ENCODE measurements around the gene DMRTB1. TPM values are rescaled to one million over a fixed set of nuclear protein-coding genes. Genes with fewer than 3 reads are reported as not detected.

Gene DMRTB1
- total RNA-seq, 6 donors from 2014 or later: not detected

- no peak overlapping the region for H3K27ac ChIP-seq
- no peaks in the 10 kb centered on the region for H3K9me3 ChIP-seq
- H3K27me3 ChIP-seq: no peaks in the 10 kb centered on the region
- no peak for DNase-seq
- no peak overlapping the region for H3K4me3 ChIP-seq
- no peak for ATAC-seq (ENCODE audit: low FRiP score in 2 of 2)
- WGBS, 2 donors: 64 to 67% methylated on average over 4 of the region's 4 CpGs
- no peaks in the 10 kb centered on the region for H3K36me3 ChIP-seq
- H3K4me1 ChIP-seq: peaks cover 0 to 14% (median 3%) of the 10 kb centered on the region in 4 donors
- no peak for TF ChIP-seq POLR2AphosphoS5 (IDR thresholded peaks at IDR 0.05)
- no peak for TF ChIP-seq EP300 (IDR thresholded peaks at IDR 0.05)
- TF ChIP-seq, protein P1, sequence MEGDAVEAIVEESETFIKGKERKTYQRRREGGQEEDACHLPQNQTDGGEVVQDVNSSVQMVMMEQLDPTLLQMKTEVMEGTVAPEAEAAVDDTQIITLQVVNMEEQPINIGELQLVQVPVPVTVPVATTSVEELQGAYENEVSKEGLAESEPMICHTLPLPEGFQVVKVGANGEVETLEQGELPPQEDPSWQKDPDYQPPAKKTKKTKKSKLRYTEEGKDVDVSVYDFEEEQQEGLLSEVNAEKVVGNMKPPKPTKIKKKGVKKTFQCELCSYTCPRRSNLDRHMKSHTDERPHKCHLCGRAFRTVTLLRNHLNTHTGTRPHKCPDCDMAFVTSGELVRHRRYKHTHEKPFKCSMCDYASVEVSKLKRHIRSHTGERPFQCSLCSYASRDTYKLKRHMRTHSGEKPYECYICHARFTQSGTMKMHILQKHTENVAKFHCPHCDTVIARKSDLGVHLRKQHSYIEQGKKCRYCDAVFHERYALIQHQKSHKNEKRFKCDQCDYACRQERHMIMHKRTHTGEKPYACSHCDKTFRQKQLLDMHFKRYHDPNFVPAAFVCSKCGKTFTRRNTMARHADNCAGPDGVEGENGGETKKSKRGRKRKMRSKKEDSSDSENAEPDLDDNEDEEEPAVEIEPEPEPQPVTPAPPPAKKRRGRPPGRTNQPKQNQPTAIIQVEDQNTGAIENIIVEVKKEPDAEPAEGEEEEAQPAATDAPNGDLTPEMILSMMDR (IDR thresholded peaks at IDR 0.05): no peak
- TF ChIP-seq POLR2A (IDR thresholded peaks at IDR 0.05): no peak
These were observed 42.9 kb upstream of the DMRTB1 start for GRCh38 chr1:53416269-53416813.

GRCh38 chr1:53417074-53417511 lies 42.1 kb upstream of the DMRTB1 start:
- no peak for DNase-seq
- WGBS, 2 donors: 29 to 54% methylated on average over 9 of the region's 9 CpGs
- no peaks in the 10 kb centered on the region for H3K27me3 ChIP-seq

DNA sequence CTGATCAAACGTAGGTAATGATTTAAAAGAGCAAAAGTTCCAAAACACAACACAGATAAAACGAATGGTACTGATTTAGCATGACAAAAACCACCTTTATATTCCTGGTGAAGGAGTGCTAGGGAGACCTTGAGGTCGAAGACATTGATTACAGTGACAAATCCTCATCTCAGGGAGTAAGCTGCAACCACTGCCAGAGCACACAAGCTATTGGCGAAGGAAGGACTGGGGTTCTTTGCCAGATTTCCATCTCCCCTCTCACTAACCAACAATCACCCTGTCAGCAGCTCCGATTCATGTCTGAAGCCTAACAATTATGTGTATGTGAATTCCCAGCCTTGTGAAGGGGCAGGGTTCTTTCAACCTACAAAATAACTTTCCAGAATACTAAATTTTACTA lies 40.2 kb upstream of the DMRTB1 start:
- ATAC-seq (ENCODE audit: low FRiP score in 2 of 2): no peak
- 52 to 58% methylated on average over 5 of the region's 5 CpGs for WGBS, 2 donors
- no peak for DNase-seq
- H3K27ac ChIP-seq: no peak overlapping the region
- H3K27me3 ChIP-seq: no peaks in the 10 kb centered on the region
- TF ChIP-seq EP300 (IDR thresholded peaks at IDR 0.05): no peak
- no peak for TF ChIP-seq POLR2A (IDR thresholded peaks at IDR 0.05)
- TF ChIP-seq, protein P1 (IDR thresholded peaks at IDR 0.05): no peak
- TF ChIP-seq POLR2AphosphoS5 (IDR thresholded peaks at IDR 0.05): no peak
- no peak overlapping the region for H3K4me3 ChIP-seq
- no peaks in the 10 kb centered on the region for H3K9me3 ChIP-seq
- no peaks in the 10 kb centered on the region for H3K4me1 ChIP-seq
- no peaks in the 10 kb centered on the region for H3K36me3 ChIP-seq

More at GRCh38 chr1:53417074-53417511, 42.1 kb upstream of the DMRTB1 start:
- Histone ChIP-seq H3K4me1 (peaks cover 0 to 14% (median 3%) of the 10 kb centered on the region in 4 donors), H3K9me3 (no peaks in the 10 kb centered on the region), H3K27ac (no peak overlapping the region), H3K4me3 (no peak overlapping the region), H3K36me3 (no peaks in the 10 kb centered on the region)
- TF ChIP-seq POLR2AphosphoS5 (IDR thresholded peaks at IDR 0.05) (no peak), POLR2A (IDR thresholded peaks at IDR 0.05) (no peak), EP300 (IDR thresholded peaks at IDR 0.05) (no peak)
- TF ChIP-seq, protein P1 (IDR thresholded peaks at IDR 0.05): no peak
- ATAC-seq (ENCODE audit: low FRiP score in 2 of 2): no peak

DNA sequence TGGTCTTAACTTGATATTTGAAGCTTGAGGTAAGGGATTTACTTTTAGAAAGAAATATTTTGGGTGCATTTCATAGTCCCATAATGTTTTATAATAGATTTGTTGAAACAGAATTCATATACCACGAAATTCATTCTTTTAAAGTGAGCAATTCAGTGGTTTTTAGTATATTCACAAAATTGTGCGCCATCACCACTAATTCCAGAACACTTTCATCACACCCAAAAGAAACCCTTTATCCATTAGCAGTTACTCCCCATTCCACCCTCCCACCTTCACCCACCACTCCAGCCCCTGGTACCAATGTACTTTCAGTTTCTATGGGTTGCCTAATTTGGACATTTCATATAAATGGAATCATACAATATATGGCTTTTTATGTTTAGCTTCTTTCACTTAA lies 38.9 kb upstream of the DMRTB1 start:
- no peaks in the 10 kb centered on the region for H3K9me3 ChIP-seq
- WGBS, 2 donors: 92 to 95% methylated on average over 2 of the region's 2 CpGs
- DNase-seq (no peak), ATAC-seq (ENCODE audit: low FRiP score in 2 of 2) (no peak)
- TF ChIP-seq, protein P1 (IDR thresholded peaks at IDR 0.05): no peak
- no peak for TF ChIP-seq POLR2A (IDR thresholded peaks at IDR 0.05)
- TF ChIP-seq POLR2AphosphoS5 (IDR thresholded peaks at IDR 0.05): no peak
- no peak for TF ChIP-seq EP300 (IDR thresholded peaks at IDR 0.05)
- no peak overlapping the region for H3K27ac ChIP-seq
- no peak overlapping the region for H3K4me3 ChIP-seq
- H3K4me1 ChIP-seq: no peaks in the 10 kb centered on the region
- no peaks in the 10 kb centered on the region for H3K36me3 ChIP-seq
- no peaks in the 10 kb centered on the region for H3K27me3 ChIP-seq

DNA sequence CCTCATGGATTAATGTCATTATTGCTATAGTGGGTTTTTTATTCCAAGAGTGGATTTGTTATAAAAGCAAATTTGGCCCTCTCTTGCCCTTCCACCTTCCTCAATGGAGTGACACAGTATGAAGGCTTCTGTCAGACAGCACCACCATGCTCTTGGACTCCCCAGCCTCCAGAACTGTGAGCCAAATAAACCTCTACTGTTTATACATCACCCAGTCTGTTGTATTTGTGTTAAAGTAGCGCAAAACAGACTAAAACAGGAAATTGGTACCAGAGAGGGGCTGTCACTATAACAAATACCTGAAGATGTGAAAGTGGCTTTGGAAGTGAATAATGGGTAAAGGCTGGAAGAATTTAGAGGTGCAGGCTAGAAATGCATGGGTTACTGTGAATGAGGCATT lies 38.0 kb upstream of the DMRTB1 start:
- TF ChIP-seq POLR2AphosphoS5 (IDR thresholded peaks at IDR 0.05) (no peak), EP300 (IDR thresholded peaks at IDR 0.05) (no peak), POLR2A (IDR thresholded peaks at IDR 0.05) (no peak)
- TF ChIP-seq, protein P1 (IDR thresholded peaks at IDR 0.05): no peak
- WGBS, 2 donors: 69 to 80% methylated on average over 1 of the region's 1 CpG
- H3K4me3 ChIP-seq: no peak overlapping the region
- no peaks in the 10 kb centered on the region for H3K9me3 ChIP-seq
- no peaks in the 10 kb centered on the region for H3K27me3 ChIP-seq
- no peaks in the 10 kb centered on the region for H3K36me3 ChIP-seq
- DNase-seq (no peak), ATAC-seq (ENCODE audit: low FRiP score in 2 of 2) (no peak)
- H3K27ac ChIP-seq: no peak overlapping the region
- H3K4me1 ChIP-seq: no peaks in the 10 kb centered on the region

Measured in upper lobe of left lung (tissue), 6 donors.